NCI-H748 treated with DMSO at 0.1 percent for 48 hours (cell line): ENCODE measurements around the gene LGALS3BP.

Source experiments
- DNase-seq: peaks from one replicate; lab custom pipeline; 2025; lab: John Stamatoyannopoulos, UW

Gene LGALS3BP

GRCh38 chr17:78999056-78999768 is 19.5 kb upstream of the LGALS3BP start:
- no peak for DNase-seq

DNA sequence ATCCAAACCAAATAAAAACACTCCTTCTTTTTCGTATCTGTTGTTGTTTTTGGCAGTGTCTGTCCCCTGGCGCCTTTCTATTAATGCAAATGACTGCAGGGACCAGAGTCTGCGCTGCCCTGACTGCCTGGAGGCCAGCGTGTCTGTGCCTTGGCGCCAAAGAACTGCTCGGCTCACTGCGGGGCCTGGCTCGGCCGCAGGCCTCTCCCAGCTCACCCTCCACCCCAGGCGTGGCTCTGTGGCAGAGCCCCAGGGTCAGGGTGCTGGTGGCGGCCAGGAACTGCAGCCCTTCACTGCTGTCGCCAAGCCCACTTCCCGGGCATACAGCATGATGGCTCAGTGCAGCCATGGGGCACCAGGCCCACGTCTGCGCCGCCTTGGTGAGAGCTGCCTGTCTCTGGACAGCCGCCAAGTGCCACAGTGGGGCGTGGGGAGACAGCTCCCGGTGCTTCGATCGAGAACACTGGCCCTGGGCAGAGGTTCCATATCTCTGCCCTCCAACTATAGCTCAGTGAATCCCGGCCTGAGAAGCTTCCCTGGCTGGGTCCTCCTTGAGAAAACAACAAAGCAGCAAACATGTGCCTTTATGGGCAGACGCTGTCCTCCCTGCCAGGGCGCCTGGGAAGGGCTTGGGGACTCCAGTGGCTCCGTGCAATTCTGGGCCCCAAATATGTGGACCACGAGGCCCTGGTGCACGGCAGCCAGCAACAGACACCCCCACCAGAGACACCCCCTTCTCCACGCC is 18.8 kb upstream of the LGALS3BP start:
- no peak for DNase-seq

DNA sequence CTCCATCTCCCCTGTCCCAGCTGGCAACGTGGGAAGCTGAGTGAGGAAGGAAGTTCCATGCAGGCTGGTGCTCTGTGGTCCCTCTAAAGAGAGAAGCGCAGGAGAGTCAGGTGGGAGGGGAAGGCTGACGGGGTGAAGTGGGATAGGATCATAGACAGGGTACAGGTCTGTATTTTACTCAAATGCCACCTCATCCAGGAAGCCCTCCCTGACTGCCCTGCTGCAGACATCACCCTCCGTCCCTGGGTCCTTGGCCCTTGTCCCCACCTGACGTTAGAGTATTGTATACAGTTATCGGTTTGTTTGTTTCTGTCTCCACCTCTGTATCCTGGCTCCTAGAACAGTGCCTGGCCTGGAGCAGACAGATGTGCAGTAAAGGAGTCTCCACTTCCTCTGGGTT is 18.2 kb upstream of the LGALS3BP start:
- DNase-seq, result no peak

DNA sequence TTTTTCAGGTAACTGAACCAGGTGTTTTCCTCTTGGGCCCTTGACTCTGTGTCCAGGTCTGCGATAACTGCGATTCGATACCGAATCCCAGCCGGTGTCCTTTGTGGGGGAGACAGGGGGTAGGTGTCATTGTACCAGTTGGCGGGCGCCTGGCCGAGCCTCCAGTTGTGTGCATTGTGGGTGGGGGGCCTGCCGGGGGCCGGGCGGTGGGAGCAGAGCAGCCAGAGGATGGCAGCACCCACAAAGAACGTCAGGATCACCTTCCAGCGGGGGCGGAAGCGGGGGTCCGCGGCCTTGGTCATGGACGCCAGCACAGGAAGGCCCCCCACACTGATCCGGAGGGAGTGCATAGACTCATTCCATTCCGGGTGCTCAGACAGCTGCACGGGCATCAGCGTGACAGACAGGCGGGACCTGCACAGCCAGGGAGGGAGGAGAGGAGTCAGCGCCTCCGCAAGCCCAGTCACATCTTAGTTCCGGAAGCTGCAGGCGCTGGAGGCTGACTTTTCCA is 17.6 kb upstream of the LGALS3BP start:
- no peak for DNase-seq

- DNase-seq, result no peak
Observed at GRCh38 chr17:78996781-78997201, 17.1 kb upstream of the LGALS3BP start.

GRCh38 chr17:78995761-78996451 is 16.2 kb upstream of the LGALS3BP start:
- DNase-seq, result no peak

DNA sequence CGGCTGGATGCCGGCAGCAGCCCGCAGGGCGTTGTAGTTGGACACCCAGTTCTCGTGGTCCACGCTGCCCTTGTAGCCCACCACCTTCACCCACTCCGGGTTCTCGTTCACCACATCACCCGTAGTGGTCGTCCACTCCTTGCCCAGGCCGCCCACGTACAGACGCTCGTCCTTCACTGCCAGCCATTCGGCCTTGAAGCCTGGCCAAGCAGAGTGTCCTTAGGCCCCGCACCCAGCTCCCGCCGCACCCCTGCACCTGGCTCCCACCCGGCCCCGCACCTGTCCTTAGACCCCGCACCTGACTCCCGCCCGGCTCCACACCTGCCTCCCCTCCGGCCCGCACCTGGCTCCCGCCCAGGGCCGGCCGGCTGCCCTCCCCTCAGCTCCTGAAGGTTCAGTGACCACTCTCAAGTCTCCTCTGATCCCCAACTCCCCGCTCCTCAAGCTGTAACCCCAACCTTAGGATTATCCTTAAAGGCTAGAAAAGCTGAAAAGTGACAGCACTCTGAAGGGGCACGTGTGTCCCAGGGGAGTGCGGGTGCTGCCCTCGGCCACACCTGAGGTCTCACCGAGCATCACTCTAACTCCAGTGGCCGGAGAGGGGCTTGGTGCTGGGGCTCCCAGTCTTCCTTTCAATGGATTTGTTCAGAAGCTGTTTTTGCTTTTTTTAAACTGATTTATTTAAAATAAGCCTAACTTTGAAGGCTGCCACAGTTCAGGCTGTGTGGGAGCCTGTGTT is 15.5 kb upstream of the LGALS3BP start:
- no peak for DNase-seq

DNA sequence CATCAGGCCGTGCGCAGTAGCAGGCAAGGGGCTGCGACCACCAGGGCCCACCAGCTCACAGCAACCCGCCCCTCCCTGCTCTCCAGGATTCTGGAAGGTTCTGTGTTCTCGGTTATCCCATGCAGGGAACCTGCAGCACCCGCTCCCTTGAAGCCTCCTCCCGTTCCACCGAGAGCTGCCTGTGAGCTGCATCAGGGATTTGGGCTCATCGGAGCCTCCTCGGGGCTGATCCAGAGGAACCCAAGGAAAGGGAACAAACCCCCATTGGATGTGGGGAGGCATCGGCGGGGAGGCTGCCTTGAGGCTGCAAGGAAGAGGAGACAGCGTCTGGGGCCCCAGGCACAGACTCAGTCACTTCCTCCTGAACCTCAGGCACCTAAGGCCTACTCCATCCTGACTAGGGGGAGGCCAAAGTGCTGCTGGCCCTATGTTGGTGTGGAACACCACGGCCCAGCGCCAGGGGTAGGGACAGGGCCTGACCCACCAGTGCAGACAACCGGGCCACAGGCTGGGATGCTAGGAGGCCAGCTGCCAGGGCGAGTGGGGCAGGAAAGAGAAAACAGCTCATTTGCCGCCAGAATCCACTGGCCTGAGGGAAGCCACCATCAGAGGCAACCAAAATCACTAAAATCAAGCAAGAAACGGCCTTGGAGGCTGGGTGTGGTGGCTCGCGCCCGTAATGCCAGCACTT is 14.4 kb upstream of the LGALS3BP start:
- no peak for DNase-seq

DNA sequence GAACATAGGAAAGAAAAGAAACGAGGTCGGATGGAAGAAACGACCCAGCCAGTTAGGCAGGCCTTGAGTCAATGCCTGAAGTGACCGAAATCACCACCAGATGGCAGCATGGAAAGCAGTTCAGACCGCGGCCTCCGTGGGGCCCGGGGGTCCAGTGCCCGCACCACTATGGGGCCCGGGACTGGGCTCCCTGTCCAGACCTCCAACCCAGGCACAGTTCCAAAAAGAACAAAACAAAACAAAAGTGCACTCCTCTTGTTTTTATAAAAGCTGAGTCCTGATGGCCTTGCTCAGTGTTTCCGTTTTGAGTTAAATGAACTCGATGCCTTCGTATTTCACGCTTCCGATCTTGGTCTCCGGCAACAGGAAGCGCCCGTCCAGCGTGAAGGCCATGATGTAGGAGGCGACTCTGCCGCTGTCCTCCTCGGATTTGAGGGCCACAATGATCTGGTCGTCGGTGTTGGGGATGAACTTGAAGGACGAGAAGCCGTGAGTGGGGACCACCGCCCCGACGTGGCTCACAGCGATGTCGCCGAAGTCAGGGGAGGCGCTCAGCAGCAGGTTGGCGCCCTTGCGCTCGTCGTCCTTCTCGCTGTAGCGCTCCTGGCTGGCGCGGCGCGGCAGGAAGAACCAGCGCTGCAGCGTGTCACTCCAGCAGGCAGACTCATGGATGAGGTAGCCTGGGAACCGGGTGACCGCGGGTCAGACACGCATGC is 13.7 kb upstream of the LGALS3BP start:
- no peak for DNase-seq

- no peak for DNase-seq
Observed at GRCh38 chr17:78992542-78993212, 13.0 kb upstream of the LGALS3BP start.

- DNase-seq, result no peak
Observed at GRCh38 chr17:78991906-78992532, 12.3 kb upstream of the LGALS3BP start.

GRCh38 chr17:78991017-78991738 is 11.5 kb upstream of the LGALS3BP start:
- no peak for DNase-seq

GRCh38 chr17:78990349-78991016 is 10.8 kb upstream of the LGALS3BP start:
- no peak for DNase-seq

DNA sequence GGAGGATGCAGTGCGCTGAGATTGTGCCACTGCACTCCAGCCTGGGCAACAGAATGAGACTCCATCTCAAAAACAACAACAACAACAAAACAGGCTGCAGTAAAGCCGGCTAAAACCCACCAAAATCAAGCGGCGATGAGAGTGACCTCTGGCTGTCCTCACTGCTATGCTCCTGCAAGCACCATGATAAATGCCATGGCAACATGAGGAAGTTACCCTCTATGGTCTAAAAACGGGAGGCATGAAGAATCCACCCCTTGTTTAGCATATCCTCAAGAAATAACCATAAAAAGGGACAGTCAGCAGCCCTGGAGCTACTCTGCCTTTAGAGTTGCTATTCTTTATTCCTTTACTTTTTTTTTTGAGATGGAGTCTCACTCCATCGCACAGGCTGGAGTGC is 8.4 kb upstream of the LGALS3BP start:
- DNase-seq, result no peak

DNA sequence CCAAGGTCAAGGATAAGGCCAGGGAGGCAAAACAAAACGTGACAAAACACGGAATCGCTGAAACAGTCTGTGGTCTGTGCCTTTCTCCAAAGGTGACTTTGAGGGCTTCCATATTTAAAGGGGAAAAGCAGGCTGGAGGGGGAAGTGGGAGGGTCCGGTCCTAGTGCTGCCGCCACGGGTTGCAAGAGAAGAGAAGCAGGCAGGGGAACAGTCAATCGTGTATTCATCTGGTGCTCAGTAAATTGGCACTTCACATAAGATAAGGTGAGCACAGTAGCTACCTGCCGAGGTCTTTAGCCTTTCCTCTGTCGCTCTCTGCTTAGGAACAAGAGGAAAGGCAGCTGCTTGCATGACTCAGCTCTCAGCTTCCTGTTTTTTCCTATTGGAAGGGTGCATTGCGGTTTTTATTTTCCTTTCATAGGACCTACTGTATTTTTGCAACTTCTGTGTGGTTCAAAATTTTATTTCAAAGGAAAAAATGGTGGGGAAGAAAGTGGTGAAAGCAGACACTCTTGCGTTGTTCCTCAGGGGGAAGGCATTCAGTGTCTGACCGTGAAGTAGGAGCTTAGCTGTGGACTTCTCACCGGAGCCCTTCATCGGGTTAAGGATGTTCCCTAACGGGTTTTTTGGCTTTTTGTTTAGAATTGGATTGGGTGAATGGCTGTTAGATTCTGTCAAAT is 7.1 kb upstream of the LGALS3BP start:
- DNase-seq, result no peak

DNA sequence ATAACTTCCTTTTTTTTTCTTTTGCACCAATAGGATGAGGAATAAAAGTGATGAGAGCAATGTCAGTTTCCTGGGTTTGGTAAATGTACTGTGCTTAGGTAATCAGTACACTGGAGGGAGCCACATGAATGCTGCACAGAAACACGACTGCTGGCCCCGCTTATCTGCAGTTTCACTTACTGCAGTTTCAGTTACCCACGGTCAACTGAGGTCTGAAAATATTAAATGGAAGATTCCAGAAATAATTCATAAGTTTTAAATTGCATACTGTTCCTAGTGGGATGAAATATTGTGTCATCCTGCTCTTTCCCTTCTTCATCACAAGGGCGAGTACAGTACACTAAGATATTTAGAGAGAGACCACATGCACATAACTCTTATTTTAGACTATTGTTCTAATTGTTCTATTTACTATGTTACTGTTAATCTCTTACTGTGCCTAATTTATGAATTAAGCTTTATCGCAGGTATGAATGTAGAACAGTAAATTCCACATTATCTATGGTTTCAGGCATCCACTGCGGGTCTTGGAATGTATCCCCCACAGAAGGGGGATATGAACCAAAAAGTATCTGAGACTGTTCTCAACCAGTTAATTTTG is 6.4 kb upstream of the LGALS3BP start:
- DNase-seq, result no peak

- no peak for DNase-seq
Observed at GRCh38 chr17:78985395-78985794, 5.7 kb upstream of the LGALS3BP start.
